ENCODE measurements around the gene LEMD1. TPM values are rescaled to one million over a fixed set of nuclear protein-coding genes. Genes with fewer than 3 reads are reported as not detected.

Gene LEMD1
- total RNA-seq, 1 donor from 2014 or later, result 6.9 TPM

Small RNA genes within 50 kb of the gene (small RNA-seq; reads per million reads assigned to genes)
- gene MIR135B (42.3 reads per million, percentile 95 among the genes with 10 or more reads in this experiment), gene SNRPGP10 (not detected)

Other genes with a start within 250 kb of the LEMD1 start
- 28.1 TPM for gene DSTYK, start 210.4 kb downstream of the LEMD1 start, total RNA-seq
- 45.9 TPM for gene TMCC2, start 194.1 kb downstream of the LEMD1 start, total RNA-seq
- gene NUAK2, start 100.3 kb downstream of the LEMD1 start, total RNA-seq, result 1.1 TPM
- gene KLHDC8A, start 65.1 kb downstream of the LEMD1 start, total RNA-seq, result 18.6 TPM
- gene BLACAT1, start 34.0 kb upstream of the LEMD1 start, total RNA-seq, result 0.94 TPM
- gene CDK18, start 82.6 kb upstream of the LEMD1 start, total RNA-seq, result 0.16 TPM
- 13.3 TPM for gene ELK4, start 210.0 kb upstream of the LEMD1 start, total RNA-seq

Data from occipital lobe (tissue), 2 donors.